Lower leg skin (tissue), 4 donors: ENCODE data around the gene MEOX1. TPM values are rescaled to one million over a fixed set of nuclear protein-coding genes. Genes with fewer than 3 reads are reported as not detected.

ENCODE experiments used
- DNase-seq, 2 donors: peaks; one replicate each; pipeline ENCODE4 v3.0.0-alpha.2; 2019; ENCODE audit warnings: low spot score in 2 of 2
- H3K4me3 ChIP-seq: fragments of 200-600 bp; sonication (generic); 2 replicates; pipeline ENCODE4 v1.5.1; 2017; ENCODE audit warnings: mild to moderate bottlenecking, low read depth; ENCODE audit not compliant: poor library complexity, severe bottlenecking
- CTCF ChIP-seq, 3 donors: fragments of 450-650 bp; IDR thresholded peaks; one replicate each; pipeline ENCODE4 v1.5.1; 2016; ENCODE audit warnings: antibody characterized with exemption in 3 of 3, mild to moderate bottlenecking in 3 of 3, moderate library complexity in 2 of 3
- POLR2A ChIP-seq, 2 donors: fragments of 450-650 bp; IDR thresholded peaks; one replicate each; pipeline ENCODE4 v1.6.1; 2016 to 2017; ENCODE audit warnings: antibody characterized with exemption in 2 of 2, mild to moderate bottlenecking in 1 of 2, moderate library complexity in 1 of 2
- WGBS, 2 donors: methylation state at CpG; one replicate each; pipeline ENCODE4 v1.1.5; 2018; 5-methylcytosine and 5-hydroxymethylcytosine counted together
- intact Hi-C: fragments of 100-400 bp; cut with DNase I; formaldehyde crosslinking; loops from one replicate; pipeline ENCODE4 v1.15.0; 2023; ENCODE audit warnings: low total_unique reads
- total RNA-seq, 4 donors: library from RNA; depleted of rRNA; stranded (reverse); fragments of >200 nt; gene quantifications; one replicate each; pipeline ENCODE4 v1.1.0, GENCODE V29; 2016

MEOX1 gene
- total RNA-seq, 4 donors from 2014 or later = 1.9 to 7.9 (median 3.7) TPM

- no peak overlapping the region for H3K4me3 ChIP-seq
- TF ChIP-seq CTCF (IDR thresholded peaks at IDR 0.05) (no peak), POLR2A (IDR thresholded peaks at IDR 0.05) (no peak)
- WGBS, 2 donors = 50 to 78% methylated on average over 7 of the region's 7 CpGs
- intact Hi-C loops = no loop called here
- DNase-seq = no peak
These were observed 12.8 kb downstream of the MEOX1 start for GRCh38 chr17:43648916-43649315.

DNA sequence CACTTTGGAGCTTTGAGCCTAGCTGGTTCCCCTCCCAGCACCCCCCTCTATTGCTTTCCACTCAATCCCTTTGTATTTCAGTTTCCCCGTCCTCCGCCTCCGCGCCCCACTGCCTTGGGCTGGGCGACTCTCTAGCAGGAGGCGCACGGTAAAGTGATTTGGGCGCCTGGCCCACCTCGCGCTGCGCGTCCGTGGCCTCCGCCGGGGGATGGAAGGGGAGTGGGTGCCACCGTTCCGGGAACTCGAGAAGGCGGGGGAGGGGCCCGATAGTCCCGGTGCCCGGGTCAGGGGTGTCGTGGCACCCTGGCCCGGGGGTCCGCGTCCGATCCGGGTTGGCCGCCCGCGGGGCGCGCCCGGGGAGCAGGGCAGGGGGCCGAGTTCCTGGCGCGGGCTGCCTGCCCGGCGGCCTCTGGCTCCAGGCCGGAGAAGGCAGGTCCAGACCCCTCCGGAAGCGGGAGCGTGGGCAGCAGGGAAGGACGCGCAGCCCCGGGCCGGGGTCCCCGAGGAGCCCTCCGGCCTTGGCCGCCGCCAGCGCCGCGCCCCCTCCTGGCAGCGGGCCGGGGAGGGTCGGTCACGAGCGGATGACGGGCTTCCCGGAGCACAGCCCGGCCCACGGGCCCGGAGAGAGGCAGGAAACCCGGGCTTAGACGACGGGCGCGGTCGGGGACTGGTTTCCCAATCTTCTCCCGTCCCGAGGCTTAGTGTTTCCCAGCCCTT, 15.8 kb downstream of the MEOX1 start:
- peak overlapping the region; percentile 34 for H3K4me3 ChIP-seq
- intact Hi-C loops = no loop called here
- DNase-seq = peak; percentile 76 to 96
- 1 to 3% methylated on average over 35 to 48 of the region's 72 CpGs for WGBS, 2 donors
- TF ChIP-seq POLR2A (IDR thresholded peaks at IDR 0.05) (no peak), CTCF (IDR thresholded peaks at IDR 0.05) (no peak)

GRCh38 chr17:43645450-43645764, 16.3 kb downstream of the MEOX1 start:
- no peak for DNase-seq
- 67 to 76% methylated on average over 16 of the region's 16 CpGs for WGBS, 2 donors
- no peak for TF ChIP-seq CTCF (IDR thresholded peaks at IDR 0.05)
- no peak for TF ChIP-seq POLR2A (IDR thresholded peaks at IDR 0.05)
- intact Hi-C loops = no loop called here
- H3K4me3 ChIP-seq = no peak overlapping the region

GRCh38 chr17:43644081-43644480, 17.6 kb downstream of the MEOX1 start:
- WGBS, 2 donors = 35 to 76% methylated on average over 4 of the region's 4 CpGs
- no peak for TF ChIP-seq POLR2A (IDR thresholded peaks at IDR 0.05)
- TF ChIP-seq CTCF (IDR thresholded peaks at IDR 0.05) = no peak
- no peak for DNase-seq
- intact Hi-C loops = no loop called here
- no peak overlapping the region for H3K4me3 ChIP-seq

- WGBS, 2 donors = 72 to 74% methylated on average over 7 of the region's 7 CpGs
- no peak overlapping the region for H3K4me3 ChIP-seq
- intact Hi-C loops = no loop called here
- TF ChIP-seq CTCF (IDR thresholded peaks at IDR 0.05) = no peak
- no peak for TF ChIP-seq POLR2A (IDR thresholded peaks at IDR 0.05)
- DNase-seq = no peak
These were observed 20.3 kb downstream of the MEOX1 start for GRCh38 chr17:43641416-43641815.
